HG03108 (cell line): Measurements from ENCODE around the gene IGLL1.
"Not testable (repeated sequence)": the region's sequence is repeated elsewhere in the genome, so short reads cannot be mapped to it uniquely, and the experiment has no call there.

ENCODE experiments used
- ATAC-seq: cut with Tn5 transposase; IDR thresholded peaks from one replicate; pipeline ENCODE4 v1.9.1; 2021; ENCODE audit warnings: moderate library complexity; ENCODE audit not compliant: unreplicated experiment

The IGLL1 gene

DNA sequence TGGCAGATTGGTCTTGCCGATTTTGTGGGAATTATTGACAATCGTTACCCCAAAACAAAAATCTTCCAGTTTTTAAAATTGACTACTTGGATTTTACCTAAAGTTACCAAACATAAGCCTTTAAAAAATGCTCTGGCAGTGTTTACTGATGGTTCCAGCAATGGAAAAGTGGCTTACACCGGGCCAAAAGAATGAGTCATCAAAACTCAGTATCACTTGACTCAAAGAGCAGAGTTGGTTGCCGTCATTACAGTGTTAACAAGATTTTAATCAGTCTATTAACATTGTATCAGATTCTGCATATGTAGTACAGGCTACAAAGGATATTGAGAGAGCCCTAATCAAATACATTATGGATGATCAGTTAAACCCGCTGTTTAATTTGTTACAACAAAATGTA is 37.2 kb downstream of the IGLL1 start:
- no peak for ATAC-seq

DNA sequence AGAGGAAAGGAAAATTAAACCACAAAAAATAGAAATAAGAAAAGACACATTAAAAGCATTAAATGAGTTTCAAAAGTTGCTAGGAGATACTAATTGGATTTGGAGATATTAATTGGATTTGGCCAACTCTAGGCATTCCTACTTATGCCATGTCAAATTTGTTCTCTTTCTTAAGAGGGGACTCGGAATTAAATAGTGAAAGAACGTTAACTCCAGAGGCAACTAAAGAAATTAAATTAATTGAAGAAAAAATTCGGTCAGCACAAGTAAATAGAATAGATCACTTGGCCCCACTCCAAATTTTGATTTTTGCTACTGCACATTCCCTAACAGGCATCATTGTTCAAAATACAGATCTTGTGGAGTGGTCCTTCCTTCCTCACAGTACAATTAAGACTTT is 37.7 kb downstream of the IGLL1 start:
- ATAC-seq, result not testable (repeated sequence)

DNA sequence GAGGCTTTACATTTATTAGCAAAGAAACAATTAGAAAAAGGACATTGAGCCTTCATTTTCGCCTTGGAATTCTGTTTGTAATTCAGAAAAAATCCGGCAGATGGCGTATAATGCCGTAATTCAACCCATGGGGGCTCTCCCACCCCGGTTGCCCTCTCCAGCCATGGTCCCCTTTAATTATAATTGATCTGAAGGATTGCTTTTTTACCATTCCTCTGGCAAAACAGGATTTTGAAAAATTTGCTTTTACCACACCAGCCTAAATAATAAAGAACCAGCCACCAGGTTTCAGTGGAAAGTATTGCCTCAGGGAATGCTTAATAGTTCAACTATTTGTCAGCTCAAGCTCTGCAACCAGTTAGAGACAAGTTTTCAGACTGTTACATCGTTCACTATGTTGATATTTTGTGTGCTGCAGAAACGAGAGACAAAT is 38.2 kb downstream of the IGLL1 start:
- ATAC-seq, result not testable (repeated sequence)

DNA sequence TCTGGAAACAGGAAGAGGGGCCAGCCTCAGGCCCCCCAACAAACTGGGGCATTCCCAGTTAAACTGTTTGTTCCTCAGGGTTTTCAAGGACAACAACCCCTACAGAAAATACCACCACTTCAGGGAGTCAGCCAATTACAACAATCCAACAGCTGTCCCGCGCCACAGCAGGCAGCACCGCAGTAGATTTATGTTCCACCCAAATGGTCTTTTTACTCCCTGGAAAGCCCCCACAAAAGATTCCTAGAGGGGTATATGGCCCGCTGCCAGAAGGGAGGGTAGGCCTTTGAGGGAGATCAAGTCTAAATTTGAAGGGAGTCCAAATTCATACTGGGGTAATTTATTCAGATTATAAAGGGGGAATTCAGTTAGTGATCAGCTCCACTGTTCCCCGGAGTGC is 39.3 kb downstream of the IGLL1 start:
- not testable (repeated sequence) for ATAC-seq

DNA sequence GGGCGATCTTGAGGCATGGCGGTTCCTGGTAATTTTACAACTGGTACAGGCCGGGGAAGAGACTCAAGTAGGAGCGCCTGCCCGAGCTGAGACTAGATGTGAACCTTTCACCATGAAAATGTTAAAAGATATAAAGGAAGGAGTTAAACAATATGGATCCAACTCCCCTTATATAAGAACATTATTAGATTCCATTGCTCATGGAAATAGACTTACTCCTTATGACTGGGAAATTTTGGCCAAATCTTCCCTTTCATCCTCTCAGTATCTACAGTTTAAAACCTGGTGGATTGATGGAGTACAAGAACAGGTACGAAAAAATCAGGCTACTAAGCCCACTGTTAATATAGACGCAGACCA is 40.3 kb downstream of the IGLL1 start:
- ATAC-seq, result not testable (repeated sequence)

DNA sequence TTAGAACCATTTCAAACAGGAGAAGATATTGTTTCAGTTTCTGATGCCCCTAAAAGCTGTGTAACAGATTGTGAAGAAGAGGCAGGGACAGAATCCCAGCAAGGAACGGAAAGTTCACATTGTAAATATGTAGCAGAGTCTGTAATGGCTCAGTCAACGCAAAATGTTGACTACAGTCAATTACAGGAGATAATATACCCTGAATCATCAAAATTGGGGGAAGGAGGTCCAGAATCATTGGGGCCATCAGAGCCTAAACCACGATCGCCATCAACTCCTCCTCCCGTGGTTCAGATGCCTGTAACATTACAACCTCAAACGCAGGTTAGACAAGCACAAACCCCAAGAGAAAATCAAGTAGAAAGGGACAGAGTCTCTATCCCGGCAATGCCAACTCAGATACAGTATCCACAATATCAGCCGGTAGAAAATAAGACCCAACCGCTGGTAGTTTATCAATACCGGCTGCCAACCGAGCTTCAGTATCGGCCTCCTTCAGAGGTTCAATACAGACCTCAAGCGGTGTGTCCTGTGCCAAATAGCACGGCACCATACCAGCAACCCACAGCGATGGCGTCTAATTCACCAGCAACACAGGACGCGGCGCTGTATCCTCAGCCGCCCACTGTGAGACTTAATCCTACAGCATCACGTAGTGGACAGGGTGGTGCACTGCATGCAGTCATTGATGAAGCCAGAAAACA is 40.8 kb downstream of the IGLL1 start:
- ATAC-seq, result peak; percentile 85

DNA sequence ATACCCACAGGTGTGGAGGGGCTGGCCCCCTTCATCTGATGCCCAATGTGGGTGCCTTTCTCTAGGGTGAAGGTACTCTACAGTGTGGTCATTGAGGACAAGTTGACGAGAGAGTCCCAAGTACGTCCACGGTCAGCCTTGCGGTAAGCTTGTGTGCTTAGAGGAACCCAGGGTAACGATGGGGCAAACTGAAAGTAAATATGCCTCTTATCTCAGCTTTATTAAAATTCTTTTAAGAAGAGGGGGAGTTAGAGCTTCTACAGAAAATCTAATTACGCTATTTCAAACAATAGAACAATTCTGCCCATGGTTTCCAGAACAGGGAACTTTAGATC is 41.4 kb downstream of the IGLL1 start:
- not testable (repeated sequence) for ATAC-seq

DNA sequence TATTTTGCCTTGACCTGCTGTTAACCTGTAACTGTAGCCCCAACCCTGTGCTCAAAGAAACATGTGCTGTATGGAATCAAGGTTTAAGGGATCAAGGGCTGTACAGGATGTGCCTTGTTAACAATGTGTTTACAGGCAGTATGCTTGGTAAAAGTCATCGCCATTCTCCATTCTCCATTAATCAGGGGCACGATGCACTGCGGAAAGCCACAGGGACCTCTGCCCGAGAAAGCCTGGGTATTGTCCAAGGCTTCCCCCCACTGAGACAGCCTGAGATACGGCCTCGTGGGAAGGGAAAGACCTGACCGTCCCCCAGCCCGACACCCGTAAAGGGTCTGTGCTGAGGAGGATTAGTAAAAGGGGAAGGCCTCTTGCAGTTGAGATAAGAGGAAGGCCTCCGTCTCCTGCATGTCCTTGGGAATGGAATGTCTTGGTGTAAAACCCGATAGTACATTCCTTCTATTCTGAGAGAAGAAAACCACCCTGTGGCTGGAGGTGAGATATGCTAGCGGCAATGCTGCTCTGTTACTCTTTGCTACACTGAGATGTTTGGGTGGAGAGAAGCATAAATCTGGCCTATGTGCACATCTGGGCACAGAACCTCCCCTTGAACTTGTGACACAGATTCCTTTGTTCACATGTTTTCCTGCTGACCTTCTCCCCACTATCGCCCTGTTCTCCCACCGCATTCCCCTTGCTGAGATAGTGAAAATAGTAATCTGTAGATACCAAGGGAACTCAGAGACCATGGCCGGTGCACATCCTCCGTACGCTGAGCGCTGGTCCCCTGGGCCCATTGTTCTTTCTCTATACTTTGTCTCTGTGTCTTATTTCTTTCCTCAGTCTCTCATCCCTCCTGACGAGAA is 42.0 kb downstream of the IGLL1 start:
- ATAC-seq, result not testable (repeated sequence)

DNA sequence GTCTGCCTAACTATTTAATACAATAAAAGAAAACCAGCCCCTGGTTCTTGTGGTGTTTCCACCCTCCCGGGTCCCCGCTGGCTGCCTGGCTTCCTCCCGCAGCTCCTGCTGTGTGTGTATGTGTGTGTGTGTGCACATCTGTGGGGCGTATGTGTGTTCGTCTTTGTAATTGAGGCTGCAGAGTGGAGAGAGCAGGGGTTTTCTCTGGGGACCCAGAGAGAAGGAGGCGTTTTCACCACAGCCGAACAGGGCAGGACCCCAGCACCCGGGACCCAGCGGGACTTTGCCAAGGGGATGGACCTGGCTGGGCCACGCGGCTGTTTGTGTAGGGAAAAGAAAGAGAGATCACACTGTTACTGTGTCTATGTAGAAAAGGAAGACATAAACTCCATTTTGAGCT is 42.7 kb downstream of the IGLL1 start:
- ATAC-seq, result no peak

DNA sequence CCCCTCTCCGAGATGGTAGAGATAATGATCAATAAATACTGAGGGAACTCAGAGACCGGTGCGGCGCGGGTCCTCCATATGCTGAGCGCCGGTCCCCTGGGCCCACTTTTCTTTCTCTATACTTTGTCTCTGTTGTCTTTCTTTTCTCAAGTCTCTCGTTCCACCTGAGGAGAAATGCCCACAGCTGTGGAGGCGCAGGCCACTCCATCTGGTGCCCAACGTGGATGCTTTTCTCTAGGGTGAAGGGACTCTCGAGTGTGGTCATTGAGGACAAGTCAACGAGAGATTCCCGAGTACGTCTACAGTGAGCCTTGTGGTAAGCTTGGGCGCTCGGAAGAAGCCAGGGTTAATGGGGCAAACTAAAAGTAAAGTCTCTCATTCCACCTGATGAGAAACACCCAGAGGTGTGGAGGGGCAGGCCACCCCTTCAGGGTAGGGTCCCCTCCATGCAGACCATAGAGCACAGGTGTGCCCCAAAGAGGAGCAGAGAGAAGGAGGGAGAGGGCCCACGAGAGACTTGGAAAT is 43.2 kb downstream of the IGLL1 start:
- ATAC-seq, result no peak

DNA sequence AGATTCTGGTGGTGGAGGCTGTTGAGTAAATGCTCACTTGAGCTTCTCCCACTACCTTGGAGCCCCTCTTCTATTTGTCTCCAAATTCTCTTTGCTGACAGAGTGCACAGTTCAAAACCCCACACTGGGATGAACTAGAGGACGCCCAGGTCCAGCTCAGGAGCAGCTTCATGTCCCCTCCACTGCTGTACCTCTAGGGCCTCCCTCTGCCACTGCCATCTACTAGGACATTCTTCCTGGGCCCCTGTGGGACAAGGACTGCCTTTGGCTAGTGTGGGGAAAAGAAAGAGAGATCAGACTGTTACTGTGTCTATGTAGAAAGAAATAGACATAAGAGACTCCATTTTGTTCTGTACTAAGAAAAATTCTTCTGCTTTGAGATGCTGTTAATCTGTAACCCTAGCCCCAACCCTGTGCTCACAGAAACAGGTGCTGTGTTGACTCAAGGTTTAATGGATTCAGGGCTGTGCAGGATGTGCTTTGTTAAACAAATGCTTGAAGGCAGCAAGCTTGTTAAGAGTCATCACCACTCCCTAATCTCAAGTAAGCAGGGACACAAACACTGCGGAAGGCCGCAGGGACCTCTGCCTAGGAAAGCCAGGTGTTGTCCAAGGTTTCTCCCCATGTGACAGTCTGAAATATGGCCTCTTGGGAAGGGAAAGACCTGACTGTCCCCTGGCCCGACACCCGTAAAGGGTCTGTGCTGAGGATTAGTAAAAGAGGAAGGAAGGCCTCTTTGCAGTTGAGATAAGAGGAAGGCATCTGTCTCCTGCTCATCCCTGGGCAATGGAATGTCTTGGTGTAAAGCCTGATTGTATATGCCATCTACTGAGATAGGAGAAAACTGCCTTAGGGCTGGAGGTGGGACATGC is 44.1 kb downstream of the IGLL1 start:
- not testable (repeated sequence) for ATAC-seq

DNA sequence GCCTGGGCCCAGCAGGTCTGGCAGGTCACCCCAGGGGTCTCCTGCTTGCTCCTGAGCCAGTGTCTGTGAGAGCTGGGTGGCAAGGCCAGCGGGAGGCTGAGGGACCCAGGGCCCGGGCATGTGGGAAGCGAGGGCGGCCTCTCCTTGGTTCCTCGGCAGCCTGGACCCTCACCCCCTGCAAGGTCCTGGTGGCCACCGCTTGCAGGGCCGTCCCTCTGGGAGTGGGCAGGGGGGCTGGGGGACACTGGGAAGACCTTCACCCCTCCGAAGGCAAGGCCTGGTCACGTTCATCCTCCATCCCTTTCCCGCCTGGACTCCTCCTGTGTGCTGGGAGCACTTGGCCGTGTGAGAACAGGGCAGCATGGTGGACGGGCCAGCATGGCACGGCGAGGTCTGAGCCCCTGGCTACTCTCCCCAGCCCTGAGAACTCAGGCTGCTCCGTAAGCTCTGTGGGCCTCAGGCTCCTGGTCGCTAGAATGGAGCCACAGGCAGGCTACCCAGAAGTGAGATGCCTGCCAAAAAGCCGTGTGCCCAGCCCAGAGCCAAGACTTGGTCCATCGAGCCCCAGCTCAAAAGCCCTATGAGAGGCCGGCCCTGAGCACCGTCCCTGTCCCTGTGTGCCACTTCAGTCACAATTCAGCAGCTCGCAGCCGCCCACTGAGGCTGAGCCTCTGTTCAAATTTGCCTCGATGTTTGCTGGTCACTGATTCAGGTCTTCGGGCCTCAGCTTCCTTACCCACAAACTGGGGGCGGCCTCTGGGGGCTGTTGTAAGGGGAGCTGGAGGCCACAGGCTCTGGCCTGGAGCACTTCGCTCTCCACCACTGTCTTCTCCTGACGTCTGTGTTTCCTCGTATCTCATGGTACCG is 45.0 kb downstream of the IGLL1 start:
- no peak for ATAC-seq

DNA sequence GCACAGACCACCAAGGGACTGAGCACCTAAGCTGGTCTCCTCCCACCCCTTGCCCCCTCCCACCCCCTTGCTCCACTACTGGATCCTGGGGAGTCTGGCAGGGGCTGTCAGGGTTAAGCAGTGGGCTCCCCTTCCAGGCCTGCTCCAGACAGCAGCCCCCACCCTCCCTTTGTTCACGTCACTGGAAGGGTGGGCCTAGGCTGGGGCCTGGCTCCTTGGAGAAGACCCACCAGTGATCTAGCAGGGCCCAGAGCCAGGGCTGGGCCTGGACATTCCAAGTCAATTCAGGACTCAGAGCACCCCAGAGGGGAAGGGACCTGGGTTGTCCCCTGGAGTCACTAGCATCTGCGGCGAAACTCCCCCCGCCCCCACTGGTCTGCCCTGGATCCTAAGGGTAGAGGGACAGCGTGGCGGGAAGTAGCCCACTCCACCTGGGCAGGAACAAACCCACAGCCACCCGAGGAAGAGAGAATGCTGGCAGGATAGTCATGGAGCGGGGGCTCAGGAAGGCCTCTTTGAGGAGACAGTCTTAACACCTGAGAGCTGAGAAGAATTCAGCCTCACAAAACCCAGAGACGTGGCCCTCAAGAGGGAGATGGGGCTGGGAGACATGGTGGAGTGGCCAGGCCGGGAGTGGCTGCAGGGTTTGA is 45.8 kb downstream of the IGLL1 start:
- ATAC-seq, result no peak

DNA sequence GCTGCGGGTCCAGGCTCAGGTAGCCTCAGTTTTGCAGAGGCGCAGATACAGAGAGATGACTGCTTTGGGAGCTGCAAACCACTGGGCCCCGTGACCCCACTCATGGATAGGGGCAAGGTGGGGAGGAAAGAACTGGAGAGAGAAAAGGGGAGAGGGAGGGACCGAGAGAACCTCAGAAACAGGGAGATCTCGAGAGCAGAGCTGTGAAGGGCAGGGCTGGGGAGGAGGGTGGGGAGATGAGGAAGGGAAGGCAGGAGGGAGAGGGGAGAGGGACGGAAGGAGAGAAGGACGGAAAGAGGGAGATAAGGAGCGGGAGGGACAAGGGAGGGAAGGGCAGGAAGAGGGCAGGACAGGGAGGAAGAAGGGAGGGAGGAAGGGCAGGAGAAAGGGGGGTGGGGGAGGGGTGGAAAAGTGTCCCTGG is 46.3 kb downstream of the IGLL1 start:
- no peak for ATAC-seq

DNA sequence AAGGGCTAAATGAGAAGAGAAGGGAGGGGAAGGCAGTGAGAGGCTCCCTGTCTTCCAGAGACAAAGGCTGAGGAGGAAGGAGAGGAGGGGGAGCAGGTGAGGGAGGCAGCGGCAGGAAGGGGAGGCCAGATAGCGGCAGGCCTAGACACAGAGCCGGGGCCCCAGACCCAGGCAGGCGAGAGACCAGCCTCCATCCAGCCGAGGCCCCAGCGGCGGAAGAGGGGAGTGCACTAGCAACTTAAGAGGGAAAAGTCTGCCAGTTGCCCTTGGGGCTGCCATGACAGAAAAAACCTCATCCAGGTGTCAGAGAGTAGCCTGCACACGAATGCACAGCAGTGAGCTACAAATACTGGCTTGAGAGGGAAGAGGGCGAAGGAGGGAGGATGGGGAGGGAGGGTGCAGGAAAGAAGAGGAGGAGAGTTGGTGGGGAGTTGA is 46.7 kb downstream of the IGLL1 start:
- no peak for ATAC-seq

DNA sequence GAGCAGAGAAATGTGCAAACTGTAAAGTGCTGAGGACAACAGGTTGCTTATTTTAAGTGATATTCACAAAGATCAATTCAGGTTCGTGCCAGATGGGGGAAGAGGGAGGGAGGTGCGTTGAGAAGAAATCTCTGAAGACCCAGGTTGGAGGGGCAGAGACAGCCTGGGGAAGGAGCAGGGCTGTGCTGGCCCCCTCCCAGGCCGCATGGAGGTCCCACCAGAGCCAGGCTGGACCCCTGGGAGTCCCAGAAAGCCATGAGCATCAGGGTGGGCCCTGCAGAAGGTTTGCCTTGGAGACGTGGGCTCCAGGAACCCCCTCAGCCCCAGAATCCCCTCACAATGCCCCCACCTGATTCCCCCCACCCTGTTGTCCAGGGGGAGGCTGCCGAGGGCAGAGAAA is 47.4 kb downstream of the IGLL1 start:
- ATAC-seq, result no peak

DNA sequence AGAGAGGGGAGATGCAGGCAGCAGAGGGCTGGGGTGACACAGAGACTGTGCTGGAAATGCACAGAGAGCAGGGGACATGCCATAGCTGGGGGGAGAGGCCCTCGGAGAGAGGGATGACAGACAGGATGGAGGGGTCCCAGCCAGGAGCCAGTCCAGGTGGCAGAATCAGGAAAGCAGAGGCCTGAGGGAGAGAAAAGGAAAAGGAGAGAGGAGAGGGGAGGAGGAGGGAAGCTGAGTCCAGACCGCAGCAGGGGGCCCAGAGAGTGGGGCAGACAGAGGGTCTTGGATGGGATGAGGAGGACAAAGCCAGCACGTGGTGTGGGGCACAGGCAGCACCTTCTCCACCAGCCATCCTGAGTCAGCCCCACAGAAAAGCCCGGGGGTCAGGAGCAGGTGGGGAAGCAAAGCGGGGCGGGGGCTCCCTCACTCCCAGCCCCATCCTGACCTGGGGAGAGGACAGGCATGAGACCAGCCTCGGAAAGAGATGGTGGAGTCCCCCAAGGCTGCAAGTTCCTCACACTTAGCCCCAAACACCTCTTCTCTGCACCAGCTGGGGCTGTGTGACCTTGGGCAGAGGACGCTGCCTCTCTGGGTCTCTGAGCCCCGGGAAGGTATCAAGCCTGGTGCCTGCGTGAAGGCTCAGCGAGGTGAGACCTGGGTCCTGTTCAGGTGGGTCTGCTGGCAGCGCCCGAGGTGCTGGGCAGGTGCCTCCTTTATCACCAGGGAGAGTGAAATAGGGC is 48.0 kb downstream of the IGLL1 start:
- ATAC-seq, result no peak

DNA sequence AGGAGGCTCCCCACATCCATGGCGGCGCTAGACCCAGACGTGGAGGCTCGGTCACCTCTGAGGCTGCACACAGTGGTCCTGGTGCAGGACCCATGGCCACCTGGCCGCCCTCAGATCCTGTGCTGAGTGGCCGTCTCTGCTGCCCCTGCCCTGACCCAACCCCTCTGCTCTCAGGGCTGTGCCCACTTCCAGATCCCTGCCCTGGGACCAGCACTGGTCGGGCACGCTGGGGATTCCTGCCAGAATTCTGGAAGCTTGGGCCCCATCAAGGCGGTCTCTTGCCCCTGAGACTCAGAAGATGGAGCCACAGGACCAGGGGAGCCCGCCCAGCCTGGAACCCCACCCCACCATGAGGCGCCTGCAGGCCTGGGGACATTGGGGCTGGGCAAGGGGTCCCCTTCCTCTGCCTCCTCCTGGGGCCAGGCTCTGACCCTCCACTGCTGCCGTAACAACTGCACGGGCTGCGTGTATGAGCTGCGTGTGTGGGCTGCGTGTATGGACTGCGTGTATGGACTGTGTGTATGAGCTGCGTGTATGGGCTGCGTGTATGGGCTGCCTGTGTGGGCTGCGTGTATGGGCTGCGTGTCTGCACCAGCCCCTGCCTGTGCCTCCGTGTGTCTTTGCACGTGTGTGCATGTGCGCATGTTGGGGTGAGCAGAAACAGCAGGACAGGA is 48.7 kb downstream of the IGLL1 start:
- no peak for ATAC-seq
